Measurements from ENCODE around the gene CD200R1L. TPM values are rescaled to one million over a fixed set of nuclear protein-coding genes. Genes with fewer than 3 reads are reported as not detected.

CD200R1L gene
- total RNA-seq, 1 experiment from 2014 or later: not detected

- no peak overlapping the region for H3K4me3 Mint-ChIP-seq (ENCODE audit: unreplicated experiment)
- BruUV-seq (replicated peaks): no TSS peak
- no peaks in the 10 kb centered on the region for H3K9me3 Mint-ChIP-seq (ENCODE audit: unreplicated experiment)
- CTCF ChIA-PET: interaction anchor here (0.6 to 2.3 kb wide), 3 partner anchors 8 to 157 kb away, joined by 4 to 6 read pairs (median 6); no protein-coding TSS in a partner anchor
- H3K4me1 Mint-ChIP-seq (ENCODE audit: insufficient read depth, unreplicated experiment): no peaks in the 10 kb centered on the region
- DNase-seq (ENCODE audit: unreplicated experiment): peak; percentile 5
- intact Hi-C loops (cut with micrococcal nuclease): no loop called here
- no peaks in the 10 kb centered on the region for H3K36me3 Mint-ChIP-seq (ENCODE audit: insufficient read depth, unreplicated experiment)
- H3K27ac Mint-ChIP-seq (ENCODE audit: low read depth, unreplicated experiment): no peak overlapping the region
- TF ChIP-seq CTCF (IDR thresholded peaks at IDR 0.05; ENCODE audit: unreplicated experiment): no peak
- no peaks in the 10 kb centered on the region for H3K27me3 Mint-ChIP-seq (ENCODE audit: insufficient read depth, unreplicated experiment)
- POLR2A ChIA-PET: interaction anchor here (0.7 kb wide), 1 partner anchor 72 kb away, joined by 3 read pairs; no protein-coding TSS in a partner anchor
Observed at GRCh38 chr3:112822064-112823055, 24.3 kb downstream of the CD200R1L start.

GRCh38 chr3:112818289-112818688 lies 28.4 kb downstream of the CD200R1L start:
- ChIA-PET CTCF (interaction anchor here (1.0 to 7.5 kb wide), 3 partner anchors 81 to 176 kb away, joined by 3 to 193 read pairs (median 4); partner anchors contain the start of gene CCDC80), POLR2A (no interaction called here)
- no peaks in the 10 kb centered on the region for H3K36me3 Mint-ChIP-seq (ENCODE audit: insufficient read depth, unreplicated experiment)
- H3K27me3 Mint-ChIP-seq (ENCODE audit: insufficient read depth, unreplicated experiment): no peaks in the 10 kb centered on the region
- intact Hi-C loops (cut with micrococcal nuclease): loop anchor here (10.0 kb wide), 1 partner anchor 157 kb away; the partner anchor contains the start of gene CD200R1
- peak; percentile 25 for DNase-seq (ENCODE audit: unreplicated experiment)
- H3K4me3 Mint-ChIP-seq (ENCODE audit: unreplicated experiment): no peak overlapping the region
- H3K9me3 Mint-ChIP-seq (ENCODE audit: unreplicated experiment): no peaks in the 10 kb centered on the region
- no peak overlapping the region for H3K27ac Mint-ChIP-seq (ENCODE audit: low read depth, unreplicated experiment)
- peaks cover 2% of the 10 kb centered on the region for H3K4me1 Mint-ChIP-seq (ENCODE audit: insufficient read depth, unreplicated experiment)
- TF ChIP-seq CTCF (IDR thresholded peaks at IDR 0.05; ENCODE audit: unreplicated experiment): no peak
- no TSS peak for BruUV-seq (replicated peaks)

GRCh38 chr3:112817797-112818196 lies 28.9 kb downstream of the CD200R1L start:
- H3K27me3 Mint-ChIP-seq (ENCODE audit: insufficient read depth, unreplicated experiment): no peaks in the 10 kb centered on the region
- H3K27ac Mint-ChIP-seq (ENCODE audit: low read depth, unreplicated experiment): no peak overlapping the region
- H3K9me3 Mint-ChIP-seq (ENCODE audit: unreplicated experiment): no peaks in the 10 kb centered on the region
- no peaks in the 10 kb centered on the region for H3K36me3 Mint-ChIP-seq (ENCODE audit: insufficient read depth, unreplicated experiment)
- intact Hi-C loops (cut with micrococcal nuclease): loop anchor here (10.0 kb wide), 1 partner anchor 157 kb away; the partner anchor contains the start of gene CD200R1
- ChIA-PET POLR2A (no interaction called here), CTCF (interaction anchor here (2.3 to 8.1 kb wide), 3 partner anchors 82 to 235 kb away, joined by 9 to 193 read pairs (median 126); partner anchors contain the start of gene CCDC80)
- no peak for DNase-seq (ENCODE audit: unreplicated experiment)
- TF ChIP-seq CTCF (IDR thresholded peaks at IDR 0.05; ENCODE audit: unreplicated experiment): no peak
- H3K4me1 Mint-ChIP-seq (ENCODE audit: insufficient read depth, unreplicated experiment): peaks cover 5% of the 10 kb centered on the region
- no peak overlapping the region for H3K4me3 Mint-ChIP-seq (ENCODE audit: unreplicated experiment)
- no TSS peak for BruUV-seq (replicated peaks)

- ChIA-PET CTCF (interaction anchor here (1.0 to 8.1 kb wide), 7 partner anchors 9 to 235 kb away, joined by 4 to 193 read pairs (median 6); partner anchors contain the start of gene CCDC80), POLR2A (no interaction called here)
- no peak overlapping the region for H3K27ac Mint-ChIP-seq (ENCODE audit: low read depth, unreplicated experiment)
- BruUV-seq (replicated peaks): no TSS peak
- TF ChIP-seq CTCF (IDR thresholded peaks at IDR 0.05; ENCODE audit: unreplicated experiment): no peak
- no peak for DNase-seq (ENCODE audit: unreplicated experiment)
- H3K4me3 Mint-ChIP-seq (ENCODE audit: unreplicated experiment): no peak overlapping the region
- no peaks in the 10 kb centered on the region for H3K27me3 Mint-ChIP-seq (ENCODE audit: insufficient read depth, unreplicated experiment)
- no peaks in the 10 kb centered on the region for H3K9me3 Mint-ChIP-seq (ENCODE audit: unreplicated experiment)
- no peaks in the 10 kb centered on the region for H3K36me3 Mint-ChIP-seq (ENCODE audit: insufficient read depth, unreplicated experiment)
- H3K4me1 Mint-ChIP-seq (ENCODE audit: insufficient read depth, unreplicated experiment): peaks cover 5% of the 10 kb centered on the region
- intact Hi-C loops (cut with micrococcal nuclease): loop anchor here (10.0 kb wide), 1 partner anchor 158 kb away; the partner anchor contains the start of gene CD200R1
Observed at GRCh38 chr3:112817271-112817670, 29.4 kb downstream of the CD200R1L start.

Data from MCF 10A (cell line).